ENCODE data around the gene KANK2.
"Not testable (repeated sequence)": the region's sequence is repeated elsewhere in the genome, so short reads cannot be mapped to it uniquely, and the experiment has no call there.

The KANK2 gene

DNA sequence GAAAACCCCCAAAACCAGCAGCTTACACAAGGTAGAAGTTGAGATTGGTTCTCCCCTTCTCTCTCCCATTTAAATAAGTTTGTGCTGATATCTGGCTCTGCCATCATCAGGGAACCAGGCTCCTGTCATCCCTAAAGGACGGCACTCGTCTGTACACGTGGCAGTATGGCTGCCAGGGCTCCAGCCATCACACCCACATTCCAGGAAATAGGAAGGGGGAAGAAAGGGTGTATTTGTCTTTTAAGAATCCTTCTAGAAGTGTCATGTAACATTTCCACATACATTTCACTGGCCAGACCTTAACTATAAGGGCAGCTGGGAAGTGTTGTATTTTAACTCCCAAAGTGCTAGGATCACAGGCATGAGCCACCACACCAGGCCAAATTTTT lies 51.8 kb downstream of the KANK2 start:
- ChIA-PET POLR2A (no interaction called here), CTCF (interaction anchor here (0.8 to 3.2 kb wide), 2 partner anchors 16 to 19 kb away, joined by 3 to 15 read pairs; no protein-coding TSS in a partner anchor)
- TF ChIP-seq, protein P1, sequence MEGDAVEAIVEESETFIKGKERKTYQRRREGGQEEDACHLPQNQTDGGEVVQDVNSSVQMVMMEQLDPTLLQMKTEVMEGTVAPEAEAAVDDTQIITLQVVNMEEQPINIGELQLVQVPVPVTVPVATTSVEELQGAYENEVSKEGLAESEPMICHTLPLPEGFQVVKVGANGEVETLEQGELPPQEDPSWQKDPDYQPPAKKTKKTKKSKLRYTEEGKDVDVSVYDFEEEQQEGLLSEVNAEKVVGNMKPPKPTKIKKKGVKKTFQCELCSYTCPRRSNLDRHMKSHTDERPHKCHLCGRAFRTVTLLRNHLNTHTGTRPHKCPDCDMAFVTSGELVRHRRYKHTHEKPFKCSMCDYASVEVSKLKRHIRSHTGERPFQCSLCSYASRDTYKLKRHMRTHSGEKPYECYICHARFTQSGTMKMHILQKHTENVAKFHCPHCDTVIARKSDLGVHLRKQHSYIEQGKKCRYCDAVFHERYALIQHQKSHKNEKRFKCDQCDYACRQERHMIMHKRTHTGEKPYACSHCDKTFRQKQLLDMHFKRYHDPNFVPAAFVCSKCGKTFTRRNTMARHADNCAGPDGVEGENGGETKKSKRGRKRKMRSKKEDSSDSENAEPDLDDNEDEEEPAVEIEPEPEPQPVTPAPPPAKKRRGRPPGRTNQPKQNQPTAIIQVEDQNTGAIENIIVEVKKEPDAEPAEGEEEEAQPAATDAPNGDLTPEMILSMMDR (IDR thresholded peaks at IDR 0.05; ENCODE audit: insufficient read depth, low read length, missing control alignments) = no peak
- no peak overlapping the region for H3K4me3 ChIP-seq (ENCODE audit: low read depth, low read length)
- DNase-seq (ENCODE audit: low read depth, low spot score) = no peak

DNA sequence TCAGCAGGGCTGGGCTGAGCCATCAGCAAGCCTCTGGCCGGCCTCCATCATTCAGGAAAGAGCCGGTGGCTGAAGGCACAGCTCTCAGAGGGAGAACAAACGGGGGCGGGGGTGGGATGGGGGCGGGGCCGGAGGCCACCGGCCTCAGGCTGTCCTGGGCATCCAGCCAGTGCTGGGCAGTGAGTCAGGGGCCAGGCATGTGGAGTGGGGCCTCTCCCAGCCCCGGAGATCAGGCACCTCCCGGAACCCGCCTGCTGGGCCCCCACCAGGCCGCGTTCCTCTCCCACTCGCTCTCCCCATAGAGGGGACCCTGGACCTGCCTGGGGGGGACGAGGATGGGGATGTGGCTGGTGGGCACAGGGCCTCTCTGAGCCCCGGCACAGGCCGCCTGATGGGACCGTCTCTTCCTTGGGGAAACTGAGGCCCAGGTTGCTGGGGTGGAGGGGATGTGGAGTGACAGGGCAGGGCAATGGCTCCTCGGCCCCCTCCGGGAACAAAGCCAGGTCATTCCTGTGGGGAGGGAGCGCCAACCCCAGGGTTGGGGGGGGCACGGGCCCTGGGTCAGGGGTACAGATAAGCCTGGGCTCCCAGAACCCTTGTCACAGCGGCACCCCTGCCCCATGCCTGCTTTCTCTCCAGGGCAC lies 54.7 kb downstream of the KANK2 start:
- H3K4me3 ChIP-seq (ENCODE audit: low read depth, low read length) = peak overlapping the region; percentile 29
- ChIA-PET POLR2A (interaction anchor here (1.0 kb wide), 1 partner anchor 55 kb away, joined by 4 read pairs; the partner anchor contains the start of gene KANK2), CTCF (interaction anchor here (1.2 to 7.9 kb wide), 3 partner anchors 17 to 63 kb away, joined by 4 to 119 read pairs (median 15); no protein-coding TSS in a partner anchor)
- DNase-seq (ENCODE audit: low read depth, low spot score) = peak; percentile 59
- TF ChIP-seq, protein P1 (IDR thresholded peaks at IDR 0.05; ENCODE audit: insufficient read depth, low read length, missing control alignments) = no peak

DNA sequence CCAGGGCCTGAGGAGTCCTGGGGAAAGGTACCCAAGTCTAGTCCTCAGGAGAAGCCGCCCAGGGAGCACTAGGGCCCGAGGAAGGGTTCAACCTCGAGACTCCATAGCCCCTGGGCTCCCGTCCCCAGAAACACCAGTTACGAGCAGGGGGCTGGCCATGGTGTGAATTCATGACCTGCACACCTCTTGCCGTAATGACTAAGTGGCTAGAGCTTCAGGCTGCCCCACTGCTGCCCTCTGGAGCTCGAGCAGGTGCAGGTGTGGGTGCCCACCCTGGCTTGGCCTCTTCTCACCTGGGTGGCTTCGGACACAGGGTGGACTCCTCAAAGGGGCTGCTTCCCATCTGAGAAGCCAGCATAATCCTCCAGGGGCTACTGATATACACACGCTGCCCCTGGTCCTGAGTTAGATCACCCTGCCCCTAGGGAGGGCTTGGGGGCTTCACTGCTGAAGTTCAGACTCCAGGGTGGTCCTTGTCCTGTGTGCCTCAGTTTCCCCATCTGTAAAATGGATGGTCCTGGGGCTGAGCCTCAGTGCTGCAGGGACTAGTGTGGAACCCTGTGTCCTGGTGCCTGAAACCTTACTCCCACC lies 55.3 kb downstream of the KANK2 start:
- TF ChIP-seq, protein P1 (IDR thresholded peaks at IDR 0.05; ENCODE audit: insufficient read depth, low read length, missing control alignments) = no peak
- ChIA-PET CTCF (interaction anchor here (0.9 to 7.9 kb wide), 4 partner anchors 12 to 64 kb away, joined by 3 to 119 read pairs (median 9); no protein-coding TSS in a partner anchor), POLR2A (no interaction called here)
- DNase-seq (ENCODE audit: low read depth, low spot score) = no peak
- H3K4me3 ChIP-seq (ENCODE audit: low read depth, low read length) = no peak overlapping the region

DNA sequence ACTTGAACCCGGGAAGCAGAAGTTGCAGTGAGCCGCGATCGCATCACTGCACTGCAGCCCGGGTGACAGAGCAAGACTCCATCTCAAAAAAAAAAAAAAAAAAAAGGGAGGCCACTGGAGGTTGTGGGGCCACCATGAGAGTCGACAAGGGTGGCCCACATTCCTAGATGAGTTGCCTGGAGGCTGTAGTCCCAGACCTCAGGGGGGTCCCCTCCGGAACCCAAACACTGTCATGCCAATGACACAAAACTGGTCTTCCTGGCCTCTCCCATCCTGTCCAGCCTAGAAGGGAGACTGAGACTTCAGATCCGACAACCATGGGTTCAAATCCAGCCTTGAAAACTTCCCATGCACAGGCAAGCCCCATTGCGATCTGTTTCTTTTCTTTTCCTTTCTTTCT lies 56.4 kb downstream of the KANK2 start:
- CTCF ChIA-PET = interaction anchor here (0.6 to 7.9 kb wide), 3 partner anchors 11 to 65 kb away, joined by 3 to 119 read pairs (median 3); no protein-coding TSS in a partner anchor
- no peak for DNase-seq (ENCODE audit: low read depth, low spot score)
- POLR2A ChIA-PET = interaction anchor here (0.7 kb wide), 1 partner anchor 53 kb away, joined by 4 read pairs; no protein-coding TSS in a partner anchor
- TF ChIP-seq, protein P1 (IDR thresholded peaks at IDR 0.05; ENCODE audit: insufficient read depth, low read length, missing control alignments) = no peak
- no peak overlapping the region for H3K4me3 ChIP-seq (ENCODE audit: low read depth, low read length)

DNA sequence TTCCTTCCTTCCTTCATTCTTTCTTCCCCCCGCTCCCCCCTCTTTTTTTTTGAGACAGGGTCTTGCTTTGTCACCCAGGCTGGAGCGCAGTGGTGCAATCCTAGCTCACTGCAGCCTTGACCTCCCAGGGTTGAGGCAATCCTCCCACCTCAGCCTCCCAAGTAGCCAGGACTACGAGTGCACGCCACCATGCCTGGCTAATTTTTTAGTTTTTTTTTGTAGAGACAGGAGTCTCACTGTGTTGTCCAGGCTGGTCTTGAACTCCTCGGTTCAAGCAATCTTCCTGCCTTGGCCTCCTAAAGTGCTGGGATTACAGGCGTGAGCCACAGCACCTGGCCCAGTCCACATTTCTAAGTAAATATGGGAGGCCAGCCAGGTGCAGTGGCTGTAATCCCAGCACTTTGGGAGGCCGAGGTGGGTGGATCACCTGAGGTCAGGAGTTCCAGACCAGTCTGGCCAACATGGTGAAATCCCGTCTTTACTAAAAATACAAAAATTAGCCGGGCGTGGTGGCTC lies 57.3 kb downstream of the KANK2 start:
- not testable (repeated sequence) for H3K4me3 ChIP-seq (ENCODE audit: low read depth, low read length); DNase-seq (ENCODE audit: low read depth, low spot score)
- ChIA-PET POLR2A (interaction anchor here (0.7 to 2.4 kb wide), 2 partner anchors 28 to 53 kb away, joined by 4 to 11 read pairs; no protein-coding TSS in a partner anchor), CTCF (interaction anchor here (0.6 to 7.9 kb wide), 5 partner anchors 10 to 204 kb away, joined by 3 to 119 read pairs (median 13); no protein-coding TSS in a partner anchor)

DNA sequence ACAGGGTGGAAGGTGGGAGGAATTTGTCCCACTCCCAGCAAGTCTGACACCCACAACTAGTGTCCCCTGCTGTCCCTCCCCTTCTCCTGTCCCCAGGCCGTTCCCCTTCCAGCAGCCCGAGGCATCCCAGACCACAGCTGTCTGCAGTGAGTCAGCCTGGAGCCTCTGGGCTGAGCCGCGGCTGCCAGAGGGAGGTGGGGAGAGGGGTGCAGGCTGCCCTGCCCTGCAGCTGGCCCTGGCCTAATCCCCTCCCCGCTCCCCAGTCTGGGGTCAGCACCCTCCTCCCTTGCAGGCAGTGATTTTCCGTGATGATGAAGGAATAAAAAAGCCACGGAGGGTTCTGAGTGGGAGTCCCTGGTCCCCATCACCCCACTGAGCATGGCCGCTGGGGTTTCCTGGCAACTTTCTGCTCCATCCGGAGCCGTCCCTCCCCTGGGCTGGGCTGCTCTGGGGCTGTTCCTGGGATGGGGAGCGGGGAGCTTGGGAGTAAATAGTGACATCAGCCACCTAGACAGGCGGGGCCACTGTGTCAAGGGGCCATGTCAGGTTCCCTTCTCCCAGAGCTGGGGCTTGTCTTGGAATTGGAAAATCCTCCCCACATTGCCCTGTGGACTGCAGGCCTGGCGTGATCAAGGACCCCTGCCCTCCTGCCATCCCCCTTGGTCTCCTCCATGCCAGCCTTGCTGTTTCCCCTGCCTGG lies 58.6 kb downstream of the KANK2 start:
- CTCF ChIA-PET = interaction anchor here (0.6 to 7.9 kb wide), 15 partner anchors 8 to 367 kb away, joined by 3 to 119 read pairs (median 6); partner anchors contain the start of genes KANK2, SPC24 and ZNF653
- TF ChIP-seq, protein P1 (IDR thresholded peaks at IDR 0.05; ENCODE audit: insufficient read depth, low read length, missing control alignments) = no peak
- peak; percentile 36 for DNase-seq (ENCODE audit: low read depth, low spot score)
- POLR2A ChIA-PET = interaction anchor here (0.6 to 2.4 kb wide), 9 partner anchors 14 to 243 kb away, joined by 3 to 12 read pairs (median 3); partner anchors contain the start of gene KANK2
- H3K4me3 ChIP-seq (ENCODE audit: low read depth, low read length) = peak overlapping the region; percentile 29

Data from AG04449 (cell line).